BLaER1 treated with 17β-estradiol and CSF1 and Interleukin-3, amounts not matched to agents 10 nM and 100 nM (cell line): ENCODE results near the gene CWC27.

ENCODE experiments used
- H3K27ac ChIP-seq, 11 experiments: shearing (Covaris generic); formaldehyde crosslinking; 2 replicates each; pipeline ENCODE4 v1.8.1; 2022
- H3K27me3 ChIP-seq, 11 experiments: shearing (Covaris generic); formaldehyde crosslinking; 2 replicates each; pipeline ENCODE4 v1.8.1; 2022
- H3K36me3 ChIP-seq, 11 experiments: shearing (Covaris generic); formaldehyde crosslinking; 2 replicates each; pipeline ENCODE4 v1.8.1; 2022
- H3K4me1 ChIP-seq, 10 experiments: shearing (Covaris generic); formaldehyde crosslinking; 2 replicates each; pipeline ENCODE4 v1.8.1; 2022
- H3K4me2 ChIP-seq, 11 experiments: shearing (Covaris generic); formaldehyde crosslinking; 2 replicates each; pipeline ENCODE4 v1.8.1; 2022
- H3K4me3 ChIP-seq, 10 experiments: shearing (Covaris generic); formaldehyde crosslinking; 2 replicates each; pipeline ENCODE4 v1.8.1; 2022
- H3K9ac ChIP-seq, 11 experiments: shearing (Covaris generic); formaldehyde crosslinking; 2 replicates each; pipeline ENCODE4 v1.8.1; 2022
- H3K9me3 ChIP-seq, 11 experiments: shearing (Covaris generic); formaldehyde crosslinking; replicated peaks in 1 of 11; 2 replicates each; pipeline ENCODE4 v1.8.1; 2022
- H4K20me1 ChIP-seq, 11 experiments: shearing (Covaris generic); formaldehyde crosslinking; 2 replicates each; pipeline ENCODE4 v1.8.1; 2022
- Cebpa-rat ChIP-seq, 11 experiments: shearing (Covaris generic); IDR thresholded peaks; 2 replicates each; pipeline ENCODE4 v1.8.1; 2022

CWC27 gene

DNA sequence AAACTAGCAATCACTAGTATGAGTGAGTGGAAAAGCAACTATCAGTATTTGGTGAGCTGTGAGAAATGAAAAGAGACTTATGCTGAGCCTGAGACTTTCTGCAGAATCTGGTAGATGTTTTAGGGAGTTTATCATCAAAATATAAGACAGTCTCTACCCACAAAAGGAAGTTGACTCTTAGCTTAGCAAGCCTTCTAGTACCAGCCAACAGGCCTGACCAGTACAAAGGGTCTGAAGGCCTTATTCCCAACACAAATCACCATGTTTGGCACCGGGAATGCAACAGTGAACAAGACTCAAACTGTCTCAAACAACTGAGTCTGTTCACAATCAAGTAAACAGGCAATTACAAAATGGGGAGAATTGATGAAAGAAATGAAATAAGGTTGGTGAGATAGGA is 244.4 kb downstream of the CWC27 start:
- no peaks in the 10 kb centered on the region for H3K9me3 ChIP-seq
- no peak overlapping the region for H3K27ac ChIP-seq
- no peak overlapping the region for H3K9ac ChIP-seq
- H3K27me3 ChIP-seq: no peaks in the 10 kb centered on the region
- no peaks in the 10 kb centered on the region for H3K4me1 ChIP-seq
- peaks cover 0 to 12% (median 0%) of the 10 kb centered on the region in 11 experiments; a peak in 4 of 22 replicates for H3K36me3 ChIP-seq
- no peak overlapping the region for H3K4me2 ChIP-seq
- no peak for TF ChIP-seq Cebpa-rat (IDR thresholded peaks at IDR 0.05)
- no peaks in the 10 kb centered on the region for H4K20me1 ChIP-seq
- no peak overlapping the region for H3K4me3 ChIP-seq

DNA sequence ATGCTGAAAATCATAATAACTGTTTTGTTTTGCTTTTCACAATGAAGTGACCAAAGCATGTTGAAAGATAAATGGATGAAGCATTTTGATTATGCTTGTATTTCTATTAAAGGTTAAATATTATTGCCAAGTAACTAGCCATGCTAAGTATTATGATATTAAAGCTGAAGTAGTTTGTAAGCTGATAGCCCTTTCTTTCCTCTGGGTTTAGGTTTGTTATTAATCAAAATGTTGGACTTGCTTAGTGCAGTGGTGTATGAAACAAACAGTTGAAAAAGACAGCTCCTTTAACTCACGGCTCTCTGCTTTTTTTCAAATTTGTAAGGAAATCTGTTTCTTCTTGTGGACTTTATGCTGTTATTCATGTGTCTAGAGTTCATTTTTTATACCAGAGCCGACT is 246.0 kb downstream of the CWC27 start:
- Histone ChIP-seq H3K9me3 (no peaks in the 10 kb centered on the region), H3K4me2 (no peak overlapping the region), H4K20me1 (no peaks in the 10 kb centered on the region), H3K4me1 (no peaks in the 10 kb centered on the region), H3K27ac (no peak overlapping the region), H3K9ac (no peak overlapping the region), H3K4me3 (no peak overlapping the region), H3K36me3 (peaks cover 0 to 8% (median 5%) of the 10 kb centered on the region in 11 experiments; a peak in 7 of 22 replicates), H3K27me3 (no peaks in the 10 kb centered on the region)
- no peak for TF ChIP-seq Cebpa-rat (IDR thresholded peaks at IDR 0.05)

DNA sequence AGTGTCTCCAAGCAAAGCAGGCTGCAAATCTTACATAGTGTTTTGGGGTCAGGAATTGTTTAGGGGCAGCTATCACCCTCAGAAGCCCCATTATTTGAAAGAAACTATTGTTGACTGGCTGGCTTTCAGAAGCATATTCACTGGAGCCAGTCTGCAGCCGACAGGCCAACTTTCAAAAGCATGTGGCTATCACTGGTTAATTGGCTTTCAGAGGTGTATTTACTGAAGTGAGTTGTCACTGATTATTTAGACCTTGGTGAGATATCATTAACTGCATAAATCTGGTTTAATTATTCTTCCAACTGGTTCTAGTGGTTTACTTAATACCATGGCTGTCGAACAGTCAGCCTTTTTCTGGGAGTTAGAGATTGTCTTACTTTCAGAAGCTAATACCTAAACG is 247.0 kb downstream of the CWC27 start:
- Histone ChIP-seq H3K4me1 (peaks cover 0 to 9% (median 8%) of the 10 kb centered on the region in 10 experiments; a peak in 16 of 20 replicates), H3K4me2 (no peak overlapping the region), H4K20me1 (no peaks in the 10 kb centered on the region), H3K27ac (no peak overlapping the region), H3K36me3 (peaks cover 0 to 8% (median 4%) of the 10 kb centered on the region in 11 experiments; a peak in 6 of 22 replicates), H3K9me3 (no peaks in the 10 kb centered on the region), H3K9ac (no peak overlapping the region), H3K27me3 (no peaks in the 10 kb centered on the region), H3K4me3 (no peak overlapping the region)
- TF ChIP-seq Cebpa-rat (IDR thresholded peaks at IDR 0.05): no peak

DNA sequence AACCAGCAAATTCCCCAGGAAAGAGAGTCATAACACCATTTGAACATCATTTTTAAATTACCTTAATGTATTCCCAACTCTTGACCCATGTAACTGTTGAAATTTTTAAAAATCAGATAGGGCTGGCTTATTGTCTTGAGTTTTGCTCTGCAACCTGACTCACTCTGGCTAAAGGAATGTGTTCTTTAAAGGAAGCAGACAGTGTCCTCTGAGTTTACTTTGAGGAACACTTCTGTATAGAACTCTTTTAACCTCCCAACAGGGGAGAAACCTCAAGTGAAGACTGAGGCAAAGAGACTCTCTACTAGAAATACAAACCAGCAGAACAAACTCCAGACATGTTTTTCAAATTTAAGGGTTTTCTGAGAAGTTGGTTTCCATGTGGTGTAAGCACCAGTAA is 248.9 kb downstream of the CWC27 start:
- no peak overlapping the region for H3K27ac ChIP-seq
- H3K4me3 ChIP-seq: no peak overlapping the region
- TF ChIP-seq Cebpa-rat (IDR thresholded peaks at IDR 0.05): no peak
- peaks cover 13 to 28% (median 25%) of the 10 kb centered on the region in 10 experiments for H3K4me1 ChIP-seq
- H3K9ac ChIP-seq: no peak overlapping the region
- H4K20me1 ChIP-seq: no peaks in the 10 kb centered on the region
- peaks cover 0 to 8% (median 4%) of the 10 kb centered on the region in 11 experiments; a peak in 6 of 22 replicates for H3K36me3 ChIP-seq
- H3K27me3 ChIP-seq: no peaks in the 10 kb centered on the region
- H3K4me2 ChIP-seq: no peak overlapping the region
- no peaks in the 10 kb centered on the region for H3K9me3 ChIP-seq

DNA sequence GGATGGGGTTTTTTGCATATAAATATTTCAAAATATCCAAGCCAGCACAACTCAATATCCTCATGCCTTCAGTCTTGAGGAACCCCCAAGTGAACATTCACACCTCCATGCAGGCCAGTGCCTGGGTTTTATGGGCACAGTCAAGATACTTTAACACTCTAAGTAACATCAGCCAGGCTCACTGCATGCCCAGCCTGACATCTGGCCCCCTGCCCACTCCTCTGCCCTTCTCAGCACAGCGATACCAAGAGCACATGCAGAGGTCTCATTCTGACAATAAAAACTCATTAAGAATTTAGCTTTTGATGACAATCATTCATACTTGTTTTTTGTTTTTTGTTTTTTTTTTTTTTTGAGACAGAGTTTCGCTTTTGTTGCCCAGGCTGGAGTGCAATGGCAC is 250.0 kb downstream of the CWC27 start:
- no peak overlapping the region for H3K9ac ChIP-seq
- peaks cover 13 to 29% (median 26%) of the 10 kb centered on the region in 10 experiments for H3K4me1 ChIP-seq
- H3K36me3 ChIP-seq: peaks cover 0 to 8% (median 4%) of the 10 kb centered on the region in 11 experiments; a peak in 6 of 22 replicates
- no peaks in the 10 kb centered on the region for H3K9me3 ChIP-seq
- no peak overlapping the region for H3K27ac ChIP-seq
- H3K4me3 ChIP-seq: no peak overlapping the region
- no peak for TF ChIP-seq Cebpa-rat (IDR thresholded peaks at IDR 0.05)
- H4K20me1 ChIP-seq: no peaks in the 10 kb centered on the region
- H3K27me3 ChIP-seq: no peaks in the 10 kb centered on the region
- no peak overlapping the region for H3K4me2 ChIP-seq

DNA sequence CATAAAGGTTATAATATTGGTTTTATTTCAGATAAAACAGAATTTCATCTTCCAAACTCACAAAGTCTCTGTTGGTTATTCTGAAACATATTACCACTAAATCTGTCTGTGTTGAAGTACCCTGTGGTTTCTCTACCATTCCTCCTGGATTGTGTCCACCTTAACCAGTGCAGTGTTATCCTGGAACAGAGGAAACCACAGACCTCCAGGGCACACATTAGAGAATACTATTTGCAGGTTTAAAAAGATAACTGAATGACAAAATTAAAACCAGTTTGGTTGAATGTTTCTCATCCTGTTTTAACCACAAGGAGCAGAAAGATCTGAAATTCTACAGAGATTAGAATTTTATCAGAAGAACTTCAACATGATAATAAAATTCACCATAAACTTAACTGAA is 251.8 kb downstream of the CWC27 start:
- H3K36me3 ChIP-seq: peaks cover 0 to 8% (median 4%) of the 10 kb centered on the region in 11 experiments; a peak in 6 of 22 replicates
- no peaks in the 10 kb centered on the region for H4K20me1 ChIP-seq
- H3K27ac ChIP-seq: no peak overlapping the region
- peaks cover 13 to 29% (median 26%) of the 10 kb centered on the region in 10 experiments for H3K4me1 ChIP-seq
- peaks cover 0 to 6% (median 0%) of the 10 kb centered on the region in 11 experiments; a peak in 2 of 22 replicates for H3K9me3 ChIP-seq
- no peak overlapping the region for H3K4me3 ChIP-seq
- H3K4me2 ChIP-seq: peak overlapping the region in 8 of 11 experiments; percentile 12 to 81 (median 51); a peak in 15 of 22 replicates
- no peaks in the 10 kb centered on the region for H3K27me3 ChIP-seq
- H3K9ac ChIP-seq: no peak overlapping the region
- no peak for TF ChIP-seq Cebpa-rat (IDR thresholded peaks at IDR 0.05)

DNA sequence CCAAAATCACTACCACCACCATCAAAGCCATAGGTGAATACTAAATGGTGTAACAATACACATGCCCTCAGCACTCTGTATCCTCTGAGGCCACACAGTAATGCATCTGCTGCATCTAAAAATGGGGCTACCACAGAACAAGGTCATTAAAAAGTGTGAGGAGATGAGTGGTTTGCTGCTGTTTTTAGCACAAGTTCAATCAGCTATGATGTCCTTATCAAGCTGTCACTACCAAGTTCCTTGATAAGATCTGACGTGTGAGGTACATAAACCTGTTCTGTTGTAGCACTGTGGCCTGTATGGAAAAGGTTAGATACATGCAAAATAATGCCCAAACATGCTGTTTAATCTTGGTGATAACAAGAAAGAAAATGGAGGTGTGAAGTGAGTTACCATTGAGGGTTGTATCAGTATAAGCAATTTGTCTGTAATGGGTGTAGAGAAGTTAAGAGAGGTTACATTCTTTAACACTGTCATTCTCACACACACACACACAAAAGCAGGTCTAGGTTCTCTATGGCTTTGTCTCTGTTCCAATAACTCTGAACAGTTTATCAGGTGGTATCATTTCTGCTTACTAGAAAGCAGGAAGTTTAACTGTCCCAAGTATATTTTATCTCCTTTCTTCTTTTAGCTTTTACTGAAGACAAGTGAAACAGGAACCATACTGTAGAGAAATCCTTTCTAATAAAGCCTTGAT is 252.9 kb downstream of the CWC27 start:
- H3K4me3 ChIP-seq: no peak overlapping the region
- peaks cover 0 to 8% (median 4%) of the 10 kb centered on the region in 11 experiments; a peak in 6 of 22 replicates for H3K36me3 ChIP-seq
- no peak overlapping the region for H3K9ac ChIP-seq
- peaks cover 13 to 32% (median 26%) of the 10 kb centered on the region in 10 experiments for H3K4me1 ChIP-seq
- TF ChIP-seq Cebpa-rat (IDR thresholded peaks at IDR 0.05): no peak
- H3K4me2 ChIP-seq: peak overlapping the region; percentile 34 to 81 (median 53); a peak in 20 of 22 replicates
- H3K9me3 ChIP-seq: peaks cover 0 to 10% (median 0%) of the 10 kb centered on the region in 11 experiments; a peak in 2 of 22 replicates
- H3K27me3 ChIP-seq: no peaks in the 10 kb centered on the region
- H3K27ac ChIP-seq: no peak overlapping the region
- no peaks in the 10 kb centered on the region for H4K20me1 ChIP-seq

DNA sequence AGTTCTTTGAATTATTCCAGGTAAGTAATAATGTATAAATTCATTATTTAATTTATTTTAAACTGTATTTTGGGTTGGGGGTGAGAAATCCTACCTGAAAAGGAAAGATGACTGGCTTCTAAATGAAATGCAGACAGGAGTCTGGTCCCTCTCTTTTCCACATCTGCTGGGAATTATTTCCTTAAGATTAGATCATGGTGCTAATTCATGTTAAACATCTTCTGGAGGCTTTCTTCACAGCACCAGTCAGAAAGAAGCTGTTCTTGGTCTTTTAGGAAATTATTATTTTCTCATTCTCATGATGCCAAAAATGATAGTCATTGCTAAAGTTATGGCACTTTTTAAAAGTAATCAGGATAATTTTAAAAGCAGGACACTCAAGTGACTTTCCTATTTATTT is 254.2 kb downstream of the CWC27 start:
- Histone ChIP-seq H3K9ac (no peak overlapping the region), H3K4me2 (peak overlapping the region in 1 of 11 experiments; percentile 68; a peak in 1 of 22 replicates), H3K9me3 (peaks cover 0 to 10% (median 0%) of the 10 kb centered on the region in 11 experiments; a peak in 2 of 22 replicates), H3K4me3 (no peak overlapping the region), H3K27me3 (no peaks in the 10 kb centered on the region), H4K20me1 (no peaks in the 10 kb centered on the region), H3K4me1 (peaks cover 19 to 45% (median 38%) of the 10 kb centered on the region in 10 experiments), H3K36me3 (peaks cover 0 to 8% (median 4%) of the 10 kb centered on the region in 11 experiments; a peak in 6 of 22 replicates), H3K27ac (no peak overlapping the region)
- TF ChIP-seq Cebpa-rat (IDR thresholded peaks at IDR 0.05): no peak

DNA sequence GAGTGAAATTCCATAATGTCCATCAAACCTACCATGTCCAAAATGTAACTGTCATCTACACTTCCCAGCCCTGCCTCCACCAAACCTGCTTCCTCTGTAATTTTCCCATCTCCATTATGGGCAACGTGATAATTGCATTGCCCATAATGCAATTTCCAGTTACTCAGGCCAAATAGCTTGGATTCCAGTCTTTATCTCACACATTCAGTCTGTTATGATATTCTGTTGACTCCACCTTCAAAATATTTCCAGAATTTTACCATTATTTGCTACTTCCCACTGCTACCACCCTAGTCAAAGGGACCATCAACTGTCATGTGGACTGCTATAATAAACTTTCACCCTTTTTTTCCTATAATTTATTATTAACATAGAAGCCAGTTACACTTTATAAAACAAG is 256.0 kb downstream of the CWC27 start:
- peaks cover 0 to 10% (median 0%) of the 10 kb centered on the region in 11 experiments; a peak in 2 of 22 replicates for H3K9me3 ChIP-seq
- peaks cover 19 to 48% (median 41%) of the 10 kb centered on the region in 10 experiments for H3K4me1 ChIP-seq

More for the DNA sequence above, 256.0 kb downstream of the CWC27 start:
- Histone ChIP-seq H3K27me3 (no peaks in the 10 kb centered on the region), H4K20me1 (no peaks in the 10 kb centered on the region), H3K9ac (no peak overlapping the region), H3K4me3 (no peak overlapping the region), H3K36me3 (peaks cover 0 to 1% (median 0%) of the 10 kb centered on the region in 11 experiments; a peak in 1 of 22 replicates), H3K4me2 (no peak overlapping the region), H3K27ac (no peak overlapping the region)
- no peak for TF ChIP-seq Cebpa-rat (IDR thresholded peaks at IDR 0.05)
